ENCODE measurements around the gene PRSS35.
"Not testable (repeated sequence)": the region's sequence is repeated elsewhere in the genome, so short reads cannot be mapped to it uniquely, and the experiment has no call there.

The PRSS35 gene, protein sequence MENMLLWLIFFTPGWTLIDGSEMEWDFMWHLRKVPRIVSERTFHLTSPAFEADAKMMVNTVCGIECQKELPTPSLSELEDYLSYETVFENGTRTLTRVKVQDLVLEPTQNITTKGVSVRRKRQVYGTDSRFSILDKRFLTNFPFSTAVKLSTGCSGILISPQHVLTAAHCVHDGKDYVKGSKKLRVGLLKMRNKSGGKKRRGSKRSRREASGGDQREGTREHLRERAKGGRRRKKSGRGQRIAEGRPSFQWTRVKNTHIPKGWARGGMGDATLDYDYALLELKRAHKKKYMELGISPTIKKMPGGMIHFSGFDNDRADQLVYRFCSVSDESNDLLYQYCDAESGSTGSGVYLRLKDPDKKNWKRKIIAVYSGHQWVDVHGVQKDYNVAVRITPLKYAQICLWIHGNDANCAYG

DNA sequence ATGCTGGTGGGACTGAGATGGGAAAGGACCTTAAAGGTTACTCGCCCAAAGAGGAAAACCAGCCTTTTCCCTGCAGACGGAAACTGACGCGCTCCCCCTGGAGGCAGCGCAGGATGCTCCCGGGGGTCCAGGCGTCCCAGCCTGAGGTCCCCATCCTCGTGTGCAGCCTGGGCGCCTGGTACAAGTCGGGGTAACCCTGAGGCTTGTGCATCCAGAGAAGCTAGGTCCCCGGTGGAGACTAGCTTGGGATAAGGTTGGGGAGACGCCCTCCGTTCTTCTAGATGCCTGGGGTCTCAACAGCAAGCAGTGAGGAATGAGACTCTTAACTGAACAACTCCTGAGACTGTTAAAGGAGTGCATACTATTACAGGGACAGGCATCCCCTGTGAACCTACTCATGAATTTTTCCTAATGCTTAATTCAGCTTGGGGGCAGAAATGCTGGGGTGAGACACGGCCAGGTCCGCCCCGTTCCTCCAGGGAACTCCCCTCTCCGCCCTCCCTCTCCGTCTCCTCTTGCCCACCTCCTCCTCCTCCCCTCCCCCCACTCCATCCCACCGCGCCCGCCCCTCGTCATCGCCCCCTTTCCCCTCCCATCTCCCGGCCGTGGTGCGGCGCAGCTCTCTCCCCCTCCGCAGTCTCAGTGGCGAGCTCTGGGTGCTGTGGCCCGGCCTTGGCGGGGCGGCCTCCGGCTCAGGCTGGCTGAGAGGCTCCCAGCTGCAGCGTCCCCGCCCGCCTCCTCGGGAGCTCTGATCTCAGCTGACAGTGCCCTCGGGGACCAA, at the start of gene PRSS35:
PRSS35 (plus strand) TSS at position 634 of the 781 bp plus-strand sequence. CDS start 10,908 bp downstream, outside the sequence.
- peak; percentile 67 for DNase-seq

DNA sequence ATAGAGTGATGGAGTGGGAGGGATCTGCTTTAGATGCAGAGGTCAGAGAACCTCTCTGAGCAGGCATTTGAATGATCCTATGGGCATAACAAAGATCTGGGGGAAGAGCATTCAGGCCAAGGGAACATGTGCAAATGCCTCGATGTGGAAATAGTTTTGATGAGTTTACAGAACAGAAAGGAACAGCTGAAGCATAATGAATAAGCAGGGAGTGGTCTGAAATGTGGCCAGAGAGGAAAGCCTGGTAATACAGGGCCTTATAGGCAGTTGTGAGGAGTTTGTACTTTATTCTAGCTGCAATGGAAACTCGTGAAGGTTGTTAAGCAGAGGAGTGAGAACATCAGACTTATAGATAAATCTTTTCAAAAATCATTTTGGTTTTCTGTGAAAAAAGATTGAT, 48.4 kb upstream of the PRSS35 start:
- no peak for DNase-seq

DNA sequence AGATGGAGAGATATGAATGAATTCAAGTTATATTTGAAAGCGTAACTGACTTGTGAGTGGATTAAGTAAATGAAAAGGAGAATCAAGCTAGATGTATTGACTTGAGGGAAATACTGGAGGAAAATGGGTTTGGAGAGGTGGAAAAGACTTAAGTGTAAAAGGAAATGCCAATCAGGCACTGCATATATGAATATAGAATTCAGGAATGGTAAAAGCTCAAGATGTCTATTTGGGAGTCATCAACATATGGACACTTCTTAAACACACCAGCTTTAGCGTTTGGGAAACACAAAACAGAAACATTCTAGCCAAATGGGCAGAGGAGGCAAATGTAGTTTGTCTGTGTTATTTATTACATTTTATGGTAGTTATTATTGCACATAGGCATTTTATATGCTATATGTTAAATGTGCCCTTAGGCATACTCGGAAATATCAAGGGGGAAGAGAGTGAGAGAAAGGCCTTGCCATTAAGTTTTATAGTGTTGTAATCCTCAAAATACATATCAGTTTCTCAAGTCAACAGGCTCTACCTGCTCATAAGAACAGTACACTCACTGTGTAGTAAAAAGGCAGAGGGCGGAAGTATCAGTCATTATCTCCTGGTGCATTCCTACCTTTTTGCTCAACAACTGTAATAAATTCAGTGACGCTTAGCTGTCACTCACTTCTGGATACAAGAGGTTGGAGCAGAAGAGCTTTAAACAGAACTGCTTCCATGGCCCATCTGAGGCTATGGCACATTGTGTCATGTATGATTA, 47.8 kb upstream of the PRSS35 start:
- no peak for DNase-seq

DNA sequence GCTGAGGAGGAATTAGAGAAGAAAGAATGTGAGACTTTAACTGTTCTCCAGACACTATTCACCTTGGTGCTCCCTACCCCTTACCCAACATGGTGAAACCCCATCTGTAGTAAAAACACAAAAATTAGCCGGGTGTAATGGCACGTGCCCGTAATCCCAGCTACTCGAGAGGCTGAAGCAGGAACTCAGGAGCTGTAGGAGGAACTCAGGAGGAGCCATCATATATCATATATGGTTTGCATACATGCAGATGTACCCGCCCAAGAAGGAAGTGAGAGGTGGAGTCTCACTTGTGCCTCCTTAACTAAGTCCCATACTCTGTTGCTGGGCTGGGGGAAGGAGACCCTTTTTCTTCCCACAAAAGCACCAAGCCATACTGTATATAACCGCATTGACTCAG, 46.0 kb upstream of the PRSS35 start:
- no peak for DNase-seq

DNA sequence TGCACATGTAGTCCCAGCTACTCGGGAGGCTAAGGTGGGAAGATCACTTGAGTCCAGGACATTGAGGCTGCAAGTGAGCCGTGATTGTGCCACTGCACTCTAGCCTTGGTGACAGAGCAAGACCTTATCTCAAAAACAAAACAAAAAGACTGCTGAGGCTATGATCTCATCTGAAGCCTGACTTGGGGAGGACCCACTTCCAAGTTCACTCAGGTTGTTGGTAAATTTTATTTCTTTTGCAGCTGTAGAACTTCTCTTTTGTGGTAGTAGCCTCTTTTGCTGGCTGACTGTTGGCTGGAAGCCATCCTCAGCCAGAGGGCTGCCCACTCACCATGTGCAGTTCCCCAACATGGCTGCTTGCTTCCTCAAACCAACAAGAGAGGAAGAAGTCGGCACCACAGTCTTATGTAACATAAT, 44.7 kb upstream of the PRSS35 start:
- no peak for DNase-seq

DNA sequence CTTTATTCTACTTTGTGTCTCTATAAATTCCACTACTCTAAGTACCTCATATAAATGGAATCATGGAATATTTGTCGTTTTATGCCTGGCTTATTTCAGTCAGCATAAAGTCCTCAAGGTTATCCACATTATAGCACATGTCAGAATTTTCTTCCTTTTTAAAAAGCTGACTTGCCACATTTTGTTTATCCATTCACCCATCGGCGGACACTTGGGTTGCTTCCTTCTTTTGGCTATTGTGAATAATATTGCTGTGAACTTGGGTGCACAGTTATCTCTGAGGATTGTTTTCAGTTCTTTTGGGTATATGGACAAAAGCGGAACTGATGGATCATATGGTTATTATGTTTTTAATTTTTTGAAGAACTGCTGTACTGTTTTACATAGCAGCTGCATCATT, 42.3 kb upstream of the PRSS35 start:
- DNase-seq, result no peak

DNA sequence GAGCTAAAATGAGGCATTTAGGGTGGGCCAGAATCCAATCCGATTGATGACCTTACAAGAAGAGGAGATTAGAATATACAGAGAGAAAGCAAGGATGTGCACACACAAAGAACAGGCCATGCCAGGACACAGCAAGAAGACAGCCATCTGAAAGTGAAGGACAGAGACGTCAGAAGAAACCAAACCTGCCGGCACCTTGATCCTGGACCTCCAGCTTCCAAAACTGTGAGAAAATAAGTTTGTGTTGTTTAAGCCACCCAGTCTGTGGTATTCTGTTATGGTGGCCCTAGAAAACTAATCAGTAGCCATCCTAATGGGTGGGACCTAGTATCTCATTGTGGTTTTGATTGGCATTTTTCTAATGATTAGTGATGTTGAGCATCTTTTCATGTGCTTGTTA, 41.7 kb upstream of the PRSS35 start:
- DNase-seq, result no peak

DNA sequence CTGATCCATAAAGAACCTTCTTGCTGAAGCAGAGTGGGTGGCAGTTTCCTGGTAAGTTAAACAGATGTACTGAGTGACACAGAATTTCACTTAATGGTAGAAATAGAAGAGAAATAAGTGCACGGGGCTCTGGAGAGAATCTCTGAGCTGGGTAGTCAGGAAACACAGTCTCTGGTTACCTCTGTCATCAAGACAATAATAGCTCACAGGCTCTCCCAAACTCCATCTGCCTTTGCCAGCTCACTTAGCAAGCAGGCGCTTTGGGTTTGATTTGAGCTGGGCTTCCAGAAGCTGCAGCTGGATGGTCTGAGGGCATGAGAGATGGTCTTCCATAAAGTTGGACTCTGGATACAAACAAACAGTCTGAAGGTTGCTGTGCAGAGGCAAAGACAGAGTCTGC, 39.6 kb upstream of the PRSS35 start:
- DNase-seq, result no peak

DNA sequence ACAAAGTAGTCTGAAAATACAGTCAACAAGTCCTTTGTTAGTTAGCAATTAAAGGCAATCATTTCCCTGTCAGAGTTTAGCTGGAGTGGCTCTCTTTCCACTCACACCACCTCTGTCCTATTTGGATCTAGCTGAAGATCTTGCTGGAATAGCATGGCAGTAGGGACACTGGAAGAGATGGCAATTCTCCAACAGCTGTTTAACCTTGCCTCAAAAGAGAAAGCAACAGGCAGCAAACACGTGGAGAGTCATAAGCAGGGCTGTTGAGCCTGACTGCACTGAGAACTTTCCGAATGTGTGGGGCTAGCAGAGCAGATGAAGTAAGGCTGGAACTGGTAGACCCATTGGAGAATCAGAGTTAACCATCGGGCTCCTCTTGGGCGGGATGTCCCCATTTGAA, 38.0 kb upstream of the PRSS35 start:
- DNase-seq, result no peak

DNA sequence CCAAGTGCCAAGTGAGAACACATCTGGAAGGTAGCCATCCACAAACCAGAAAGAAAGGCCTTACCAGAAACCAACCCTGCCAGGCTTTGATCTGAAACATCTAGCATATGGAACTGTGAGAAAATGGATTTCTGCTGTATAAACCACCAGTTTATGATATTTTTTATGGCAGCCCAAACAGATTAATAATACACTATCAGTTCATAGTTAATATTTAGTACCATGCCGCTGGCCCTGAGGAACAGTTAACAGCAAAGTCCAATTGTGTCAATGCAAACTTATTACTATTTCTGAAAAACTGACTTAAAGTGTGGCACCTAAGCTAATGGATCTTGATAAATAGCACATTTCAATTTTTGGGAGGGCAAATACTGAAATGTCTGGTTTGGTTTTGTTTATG, 35.4 kb upstream of the PRSS35 start:
- DNase-seq, result no peak

DNA sequence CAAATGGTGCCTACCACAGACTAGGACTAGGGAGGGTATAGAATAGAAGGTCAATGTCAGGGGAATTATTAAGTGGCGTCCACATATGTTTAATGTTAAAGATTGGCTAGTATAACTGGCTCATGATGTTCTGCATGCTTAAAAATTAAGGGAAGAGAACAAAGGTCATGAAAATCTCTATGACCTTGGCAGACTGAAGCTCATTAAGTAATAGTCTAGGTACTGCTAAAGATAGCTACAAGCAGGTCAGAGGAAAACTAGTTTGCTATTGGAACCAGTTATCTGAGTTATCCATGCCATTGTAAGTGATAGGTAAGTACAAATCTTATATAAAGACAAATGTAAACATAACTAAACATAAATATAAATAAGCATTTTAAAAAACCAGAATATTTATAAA, 32.9 kb upstream of the PRSS35 start:
- DNase-seq, result no peak

DNA sequence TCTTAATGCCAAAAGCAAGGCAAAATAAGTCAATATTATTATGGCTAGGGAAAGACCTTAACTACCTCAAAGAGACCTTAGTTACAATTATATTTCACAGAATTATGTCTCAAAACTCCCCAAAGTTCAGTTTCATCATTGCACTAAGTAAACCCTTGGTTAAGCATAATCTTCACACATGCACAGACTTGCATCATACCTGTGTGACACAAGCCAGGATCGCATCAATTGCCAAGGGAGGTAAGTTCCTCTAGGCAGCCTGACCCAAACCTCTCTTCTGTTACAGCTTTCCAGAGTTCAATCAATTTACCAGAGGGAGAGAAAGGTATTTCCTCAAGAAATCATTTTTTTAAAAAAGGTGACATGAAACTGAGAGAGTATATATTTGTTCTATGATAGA, 31.9 kb upstream of the PRSS35 start:
- DNase-seq, result no peak

DNA sequence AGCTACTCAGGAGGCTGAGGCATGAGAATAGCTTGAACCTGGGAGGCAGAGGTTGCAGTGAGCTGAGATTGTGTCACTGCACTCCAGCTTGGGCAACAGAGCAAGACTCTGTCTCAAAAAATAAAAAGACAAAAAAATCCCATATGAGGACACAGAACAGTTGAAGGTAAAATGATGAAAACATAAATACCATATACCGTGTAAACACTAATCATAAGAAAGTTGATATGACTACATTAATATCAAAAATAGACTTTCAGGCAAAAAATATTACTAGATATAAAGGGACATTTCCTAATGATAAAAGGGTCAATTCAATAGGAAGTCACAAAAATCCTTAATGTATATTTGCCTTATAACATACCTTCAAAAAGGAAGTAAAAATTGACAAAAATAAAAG, 30.4 kb upstream of the PRSS35 start:
- DNase-seq, result not testable (repeated sequence)

DNA sequence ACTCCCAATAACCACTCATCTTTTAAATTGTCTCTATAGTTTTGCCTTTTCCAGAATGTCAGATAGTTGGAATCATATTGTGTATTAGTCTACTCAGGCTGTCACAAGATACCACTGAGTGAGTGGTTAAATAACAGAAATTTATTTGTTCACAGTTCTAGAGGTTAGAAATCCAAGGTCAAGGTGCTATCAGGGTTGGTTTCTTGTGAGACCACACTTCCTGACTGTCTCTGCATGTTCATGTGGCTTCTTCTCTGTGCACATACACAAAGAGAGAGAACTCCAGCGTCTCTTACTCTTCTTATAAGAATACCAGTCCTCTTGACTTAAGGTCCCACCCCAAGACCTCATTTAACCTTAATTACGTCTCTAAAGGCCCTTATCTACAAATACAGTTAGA, 23.9 kb upstream of the PRSS35 start:
- no peak for DNase-seq

DNA sequence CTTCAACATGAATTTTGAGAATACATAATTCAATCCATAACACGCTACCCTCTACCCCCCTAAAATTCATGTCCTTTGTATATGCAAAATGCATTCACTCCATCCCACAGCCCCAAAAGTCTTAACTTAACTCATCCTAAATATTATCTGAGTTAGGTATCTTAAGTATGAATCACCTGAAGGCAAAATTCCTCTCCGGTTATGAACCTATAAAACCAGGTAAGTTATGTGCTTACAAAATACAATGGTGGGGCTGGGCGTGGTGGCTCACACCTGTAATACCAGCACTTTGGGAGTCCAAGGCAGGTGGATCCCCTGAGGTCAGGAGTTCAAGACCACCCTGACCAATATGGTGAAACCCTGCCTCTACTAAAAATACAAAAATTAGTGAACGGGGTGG, 23.5 kb upstream of the PRSS35 start:
- DNase-seq, result no peak

DNA sequence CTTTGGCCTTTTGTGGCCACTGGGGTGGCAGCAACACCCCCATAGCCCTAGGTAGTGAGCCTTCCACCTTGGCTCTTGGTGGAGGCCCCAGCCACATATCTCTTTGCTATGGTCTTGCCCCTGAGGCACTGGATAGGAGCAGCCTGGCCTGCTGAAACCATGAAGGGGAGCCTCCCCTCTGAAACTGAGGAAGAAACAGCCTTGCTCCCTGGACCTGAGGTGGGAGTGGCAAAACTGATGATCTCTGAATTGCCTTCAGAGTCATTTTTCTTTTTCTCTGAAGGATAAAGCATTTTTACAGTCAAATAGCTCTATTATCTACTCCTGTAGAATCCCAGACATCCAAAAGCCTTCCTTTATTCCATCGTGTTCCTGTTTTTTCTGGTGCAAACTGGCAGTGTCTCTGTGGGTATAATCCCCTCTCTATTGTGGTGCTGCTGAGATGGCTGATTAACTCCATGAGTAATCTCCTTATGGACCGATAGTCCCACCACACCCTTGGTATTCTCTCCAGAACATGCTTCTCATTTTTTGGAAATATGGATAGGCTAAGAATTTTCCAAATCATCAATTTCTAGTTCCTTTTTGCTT, 22.0 kb upstream of the PRSS35 start:
- no peak for DNase-seq

DNA sequence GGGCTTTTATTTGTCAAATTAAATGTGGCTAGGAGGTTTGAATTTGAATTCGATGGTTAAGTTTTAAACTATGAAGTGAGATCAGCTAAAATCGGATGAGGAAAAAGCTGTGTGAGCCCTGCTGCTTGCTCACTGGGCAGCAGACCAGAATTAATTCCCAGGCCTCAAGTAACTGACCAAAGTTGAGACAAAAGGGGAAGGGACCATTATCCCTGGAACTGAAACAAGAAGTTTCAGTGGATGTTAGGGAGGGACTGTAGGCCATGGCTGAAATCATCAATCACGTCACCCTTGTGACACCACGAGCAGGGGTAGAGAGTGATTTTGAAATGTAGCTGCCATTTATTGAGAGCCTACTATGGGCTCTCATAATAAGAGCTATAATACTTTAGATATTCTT, 7.0 kb upstream of the PRSS35 start:
- DNase-seq, result no peak

DNA sequence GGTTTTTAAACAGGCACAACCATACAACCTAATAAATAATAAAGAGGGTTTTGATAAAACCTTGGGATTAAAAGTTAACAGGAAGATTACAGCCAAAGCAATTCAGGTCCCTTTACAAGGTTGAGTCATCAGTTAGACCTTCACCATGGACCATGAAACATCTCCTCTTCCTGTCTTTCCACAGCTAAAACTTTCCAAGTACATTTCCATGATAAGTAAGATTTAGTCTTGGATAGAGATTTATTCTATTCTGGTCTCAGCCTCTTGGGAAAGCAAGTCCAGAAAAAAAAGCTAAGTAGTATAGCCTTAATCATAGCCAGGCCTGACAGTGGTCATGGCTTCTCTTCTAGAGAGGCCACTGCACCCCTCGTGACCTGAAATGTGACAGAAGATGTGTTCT, 2.9 kb upstream of the PRSS35 start:
- DNase-seq, result no peak

DNA sequence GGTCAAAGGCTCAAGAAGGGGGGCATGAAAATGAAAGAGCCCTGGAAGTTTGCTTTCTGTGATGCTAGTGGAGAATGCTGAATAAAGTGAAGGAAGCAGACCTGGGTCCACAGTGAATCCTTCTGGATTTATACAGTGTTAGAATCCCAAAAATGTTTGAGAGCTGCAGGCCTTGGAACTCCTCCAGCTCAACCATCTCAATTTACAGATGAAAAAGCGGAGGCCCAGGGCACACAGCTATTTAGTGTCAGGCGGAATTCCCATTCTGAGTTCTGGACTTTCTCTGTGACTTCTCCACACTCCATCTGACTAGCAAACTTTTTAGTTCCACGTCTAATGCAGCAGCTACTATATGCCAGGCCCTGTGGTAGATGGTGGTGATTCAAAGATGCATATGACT, 1.5 kb upstream of the PRSS35 start:
- no peak for DNase-seq

DNA sequence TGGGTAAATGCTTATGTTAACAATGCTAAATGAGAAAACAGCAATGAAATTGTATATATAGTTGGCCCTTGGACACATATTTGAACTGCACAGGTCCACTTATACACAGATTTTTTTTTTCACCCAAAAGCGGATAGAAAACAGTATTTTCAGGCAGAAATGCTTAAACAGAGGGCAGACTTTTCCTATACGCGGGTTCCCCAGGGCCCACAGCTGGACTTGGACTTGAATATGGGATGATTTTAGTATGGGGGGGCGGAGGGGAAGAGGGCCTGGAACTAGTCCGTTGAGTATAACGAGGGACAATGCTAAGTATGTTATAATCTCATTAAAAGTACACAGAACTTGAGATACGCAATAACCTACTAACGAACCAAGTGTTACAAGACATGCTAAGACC, 1.1 kb upstream of the PRSS35 start:
- DNase-seq, result no peak

DNA sequence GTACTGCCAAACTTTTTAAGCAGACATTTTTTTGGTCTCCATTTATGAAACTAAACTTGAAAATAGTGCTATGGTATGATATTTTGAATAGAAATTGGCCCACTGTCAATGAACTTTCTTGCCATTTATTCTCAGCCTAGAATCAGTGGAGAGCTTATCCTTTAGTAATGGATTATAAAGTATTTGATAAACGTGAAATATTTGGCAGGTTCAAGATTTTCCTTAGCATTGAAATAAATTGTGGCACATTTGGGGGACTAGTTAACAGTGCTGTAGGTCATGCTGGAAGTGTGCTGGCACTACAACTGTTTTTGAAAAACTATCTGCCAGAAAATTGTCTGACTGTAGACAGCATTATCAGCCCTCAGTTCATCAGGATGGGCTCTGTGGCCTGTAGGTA, 2.1 kb downstream of the PRSS35 start:
- no peak for DNase-seq

DNA sequence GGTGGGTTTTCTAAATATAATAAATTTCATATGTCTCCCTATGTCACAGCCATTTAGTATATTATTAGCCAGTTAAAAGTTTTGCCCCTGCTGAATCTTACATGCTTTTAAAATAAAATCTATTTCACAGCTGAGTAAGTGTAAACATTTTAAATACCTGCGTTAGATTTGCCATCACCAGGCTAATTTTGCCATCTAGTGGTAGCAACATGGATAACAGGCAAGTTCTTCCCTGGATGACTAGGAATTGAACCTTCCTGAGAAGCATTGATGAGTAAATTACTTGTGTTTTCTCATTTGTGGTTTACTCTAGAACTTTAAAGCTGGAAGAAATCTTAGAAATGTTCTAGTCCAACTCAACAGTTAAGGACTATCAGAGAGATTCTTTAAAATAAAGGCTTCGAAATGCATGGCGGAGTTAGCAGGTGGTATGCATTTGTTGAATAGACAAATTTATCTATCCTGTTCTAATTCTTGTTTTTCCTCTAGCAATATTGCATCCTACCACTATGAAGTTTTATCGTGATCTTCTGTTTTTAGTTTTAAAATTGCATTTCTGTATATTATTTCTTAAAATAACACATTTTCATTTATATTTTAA, 2.6 kb downstream of the PRSS35 start:
- peak; percentile 57 for DNase-seq

DNA sequence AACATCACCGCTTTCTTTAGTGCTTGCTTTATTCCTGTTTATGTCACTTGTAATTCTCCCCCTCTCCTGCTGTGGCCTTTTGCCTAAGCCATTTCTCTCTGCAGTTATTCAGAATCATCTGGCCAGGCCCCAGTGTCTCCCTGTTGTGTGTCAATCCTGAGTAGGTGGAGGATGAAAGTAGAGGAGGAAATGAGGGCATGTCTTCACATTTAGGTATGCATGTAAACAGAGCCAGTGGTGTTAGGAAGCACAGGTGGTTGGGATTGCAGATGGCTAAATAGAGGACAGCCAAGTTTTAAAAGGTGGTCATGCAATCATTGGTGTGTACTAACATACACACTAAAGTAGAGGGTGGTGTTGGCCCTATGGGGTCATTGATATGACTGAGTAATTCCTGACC, 5.2 kb downstream of the PRSS35 start:
- DNase-seq, result no peak
